Osteoblast (primary cell): ENCODE data around the gene CADM4. TPM values are rescaled to one million over a fixed set of nuclear protein-coding genes. Genes with fewer than 3 reads are reported as not detected.

Experiments used
- DNase-seq: peaks from one replicate; pipeline ENCODE4 v3.0.0; 2011; ENCODE audit warnings: low spot score, mixed read lengths; ENCODE audit not compliant: insufficient read length; ENCODE audit errors: missing footprints
- H2AFZ ChIP-seq: 2 replicates; pipeline ENCODE4 v1.6.0; 2011; ENCODE audit warnings: mild to moderate bottlenecking, low read length
- H3K27ac ChIP-seq: 2 replicates; pipeline ENCODE4 v1.5.1; 2011; ENCODE audit warnings: mild to moderate bottlenecking, low read depth, low read length, moderate library complexity
- H3K27me3 ChIP-seq: 2 replicates; pipeline ENCODE4 v1.6.0; 2012; ENCODE audit warnings: mild to moderate bottlenecking, control low read depth, inconsistent platforms, low read length, moderate library complexity; ENCODE audit not compliant: insufficient read depth
- H3K36me3 ChIP-seq: 2 replicates; pipeline ENCODE4 v1.5.1; 2011; ENCODE audit warnings: mild to moderate bottlenecking, low read length, control low read depth, moderate library complexity; ENCODE audit not compliant: insufficient read depth
- H3K4me1 ChIP-seq: 2 replicates; pipeline ENCODE4 v1.5.1; 2011; ENCODE audit warnings: mild to moderate bottlenecking, low read length, control low read depth, moderate library complexity; ENCODE audit not compliant: insufficient read depth
- H3K4me2 ChIP-seq: 2 replicates; pipeline ENCODE4 v1.6.0; 2011; ENCODE audit warnings: mild to moderate bottlenecking, low read length; ENCODE audit not compliant: insufficient read depth
- H3K4me3 ChIP-seq: fragments of 200-600 bp; sonication (generic); 3 replicates; pipeline ENCODE4 v1.5.1; 2012; ENCODE audit warnings: mild to moderate bottlenecking, low read length, inconsistent platforms; ENCODE audit not compliant: insufficient read depth
- H3K79me2 ChIP-seq: 2 replicates; pipeline ENCODE4 v1.6.0; 2012; ENCODE audit warnings: mild to moderate bottlenecking, low read length, control low read depth, inconsistent platforms; ENCODE audit not compliant: insufficient read depth
- H3K9me3 ChIP-seq: 2 replicates; pipeline ENCODE4 v1.5.1; 2011; ENCODE audit warnings: low read depth, low read length, control low read depth
- H4K20me1 ChIP-seq: 2 replicates; pipeline ENCODE4 v1.6.0; 2012; ENCODE audit warnings: mild to moderate bottlenecking, low read length, control low read depth; ENCODE audit not compliant: insufficient read depth
- CTCF ChIP-seq: IDR thresholded peaks from 2 replicates; pipeline ENCODE4 v1.5.1; 2011; ENCODE audit warnings: mild to moderate bottlenecking, low read depth, low read length, moderate library complexity; ENCODE audit errors: extremely low read depth
- total RNA-seq: library from RNA; depleted of rRNA; stranded (reverse); fragments of >200 nt; gene quantifications from 2 replicates; pipeline ENCODE4 v1.2.3, GENCODE V29; 2012

Gene CADM4
- total RNA-seq, 1 donor: 1.4 TPM

- Histone ChIP-seq H3K27me3 (no peaks in the 10 kb centered on the region), H3K36me3 (peaks cover 50% of the 10 kb centered on the region), H4K20me1 (peaks cover 28% of the 10 kb centered on the region), H3K4me3 (peak overlapping the region; percentile 85), H2AFZ (peak overlapping the region; percentile 56), H3K27ac (peak overlapping the region; percentile 99), H3K79me2 (peaks cover 86% of the 10 kb centered on the region), H3K4me1 (peaks cover 26% of the 10 kb centered on the region), H3K9me3 (no peaks in the 10 kb centered on the region), H3K4me2 (peak overlapping the region; percentile 96)
- TF ChIP-seq CTCF: peak; percentile 83
- peak; percentile 94 for DNase-seq
Observed at GRCh38 chr19:43594710-43595604, 44.7 kb downstream of the CADM4 start.

- H3K79me2 ChIP-seq: peaks cover 83% of the 10 kb centered on the region
Observed at GRCh38 chr19:43594081-43594697, 45.5 kb downstream of the CADM4 start.

GRCh38 chr19:43592800-43593350, 46.8 kb downstream of the CADM4 start:
- H4K20me1 ChIP-seq: peaks cover 28% of the 10 kb centered on the region
- H3K4me2 ChIP-seq: no peak overlapping the region
- no peaks in the 10 kb centered on the region for H3K9me3 ChIP-seq
- H3K4me1 ChIP-seq: peaks cover 24% of the 10 kb centered on the region
- TF ChIP-seq CTCF: no peak
- H3K27ac ChIP-seq: no peak overlapping the region
- H2AFZ ChIP-seq: no peak overlapping the region
- DNase-seq: peak; percentile 4
- no peak overlapping the region for H3K4me3 ChIP-seq
- peaks cover 73% of the 10 kb centered on the region for H3K79me2 ChIP-seq
- H3K27me3 ChIP-seq: no peaks in the 10 kb centered on the region
- peaks cover 47% of the 10 kb centered on the region for H3K36me3 ChIP-seq

More at GRCh38 chr19:43594081-43594697, 45.5 kb downstream of the CADM4 start:
- DNase-seq: peak; percentile 13
- Histone ChIP-seq H3K27ac (peak overlapping the region; percentile 99), H3K27me3 (no peaks in the 10 kb centered on the region), H2AFZ (no peak overlapping the region), H3K4me2 (peak overlapping the region; percentile 96), H3K36me3 (peaks cover 48% of the 10 kb centered on the region), H4K20me1 (peaks cover 28% of the 10 kb centered on the region), H3K9me3 (no peaks in the 10 kb centered on the region), H3K4me1 (peaks cover 26% of the 10 kb centered on the region), H3K4me3 (peak overlapping the region; percentile 85)
- no peak for TF ChIP-seq CTCF
